Hippocampal formation (tissue), 2 donors: ENCODE measurements around the gene COIL.
A peak's percentile ranks its signal among the peaks of the same experiment; 100 is the strongest.
"Not testable (repeated sequence)": the region's sequence is repeated elsewhere in the genome, so short reads cannot be mapped to it uniquely, and the experiment has no call there.

Source experiments
- DNase-seq, 2 donors: peaks; one replicate each; lab custom pipeline; 2025; lab: John Stamatoyannopoulos, UW

The COIL gene

GRCh38 chr17:56960596-56961538 is at the start of gene COIL:
Gene COIL, minus strand, starts transcription at chr17:56961050. Its CDS starts 31 bp downstream, at chr17:56961019.
- peak; percentile 88 for DNase-seq

GRCh38 chr17:57010487-57010886 is 49.6 kb upstream of the COIL start:
- DNase-seq: no peak

GRCh38 chr17:57009737-57010445 is 49.0 kb upstream of the COIL start:
- DNase-seq: peak; percentile 5 to 33

- DNase-seq: no peak
These were observed 48.1 kb upstream of the COIL start for GRCh38 chr17:57008958-57009357.

GRCh38 chr17:57006040-57006439 is 45.2 kb upstream of the COIL start:
- DNase-seq: no peak

- no peak for DNase-seq
These were observed 44.2 kb upstream of the COIL start for GRCh38 chr17:57004944-57005579.

GRCh38 chr17:57002904-57003303 is 42.1 kb upstream of the COIL start:
- no peak for DNase-seq

- DNase-seq: no peak
These were observed 40.7 kb upstream of the COIL start for GRCh38 chr17:57001541-57001940.

- DNase-seq: no peak
These were observed 36.5 kb upstream of the COIL start for GRCh38 chr17:56997313-56997712.

GRCh38 chr17:56995766-56996165 is 34.9 kb upstream of the COIL start:
- no peak for DNase-seq

GRCh38 chr17:56994009-56994792 is 33.4 kb upstream of the COIL start:
- no peak for DNase-seq

GRCh38 chr17:56992364-56992763 is 31.5 kb upstream of the COIL start:
- DNase-seq: no peak

GRCh38 chr17:56988901-56989572 is 28.2 kb upstream of the COIL start:
- DNase-seq: no peak

GRCh38 chr17:56987283-56987834 is 26.5 kb upstream of the COIL start:
- DNase-seq: no peak

- peak in 1 of 2 donors; percentile 22 for DNase-seq
These were observed 24.7 kb upstream of the COIL start for GRCh38 chr17:56985371-56986162.

GRCh38 chr17:56983366-56983765 is 22.5 kb upstream of the COIL start:
- DNase-seq: no peak

- DNase-seq: no peak
These were observed 21.5 kb upstream of the COIL start for GRCh38 chr17:56982312-56982711.

- DNase-seq: not testable (repeated sequence)
These were observed 19.7 kb upstream of the COIL start for GRCh38 chr17:56980526-56980925.

- no peak for DNase-seq
These were observed 18.2 kb upstream of the COIL start for GRCh38 chr17:56979091-56979480.
